ENCODE measurements around the gene KAZN.

KAZN gene

DNA sequence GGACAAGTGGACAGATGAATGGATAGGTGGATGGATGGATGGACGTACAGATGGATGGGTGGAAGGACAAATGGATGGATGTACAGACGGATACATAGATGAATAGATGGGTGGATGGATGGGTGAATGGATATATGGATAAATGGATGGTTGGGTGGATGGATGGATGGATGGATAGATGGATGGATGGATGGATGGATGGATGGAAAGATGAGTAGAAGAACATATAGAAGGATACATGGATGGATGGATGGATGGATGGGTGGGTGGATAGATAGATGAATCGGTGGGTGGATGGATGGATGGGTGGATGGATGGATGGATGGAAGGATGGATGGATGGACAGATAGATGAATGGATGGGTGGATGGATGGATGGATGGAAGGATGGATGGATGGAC, 274.3 kb downstream of the KAZN start:
- in situ Hi-C loops (cut with HindIII; ENCODE audit: low sequenced_read_pairs) = no loop called here
- TF ChIP-seq, protein P1, sequence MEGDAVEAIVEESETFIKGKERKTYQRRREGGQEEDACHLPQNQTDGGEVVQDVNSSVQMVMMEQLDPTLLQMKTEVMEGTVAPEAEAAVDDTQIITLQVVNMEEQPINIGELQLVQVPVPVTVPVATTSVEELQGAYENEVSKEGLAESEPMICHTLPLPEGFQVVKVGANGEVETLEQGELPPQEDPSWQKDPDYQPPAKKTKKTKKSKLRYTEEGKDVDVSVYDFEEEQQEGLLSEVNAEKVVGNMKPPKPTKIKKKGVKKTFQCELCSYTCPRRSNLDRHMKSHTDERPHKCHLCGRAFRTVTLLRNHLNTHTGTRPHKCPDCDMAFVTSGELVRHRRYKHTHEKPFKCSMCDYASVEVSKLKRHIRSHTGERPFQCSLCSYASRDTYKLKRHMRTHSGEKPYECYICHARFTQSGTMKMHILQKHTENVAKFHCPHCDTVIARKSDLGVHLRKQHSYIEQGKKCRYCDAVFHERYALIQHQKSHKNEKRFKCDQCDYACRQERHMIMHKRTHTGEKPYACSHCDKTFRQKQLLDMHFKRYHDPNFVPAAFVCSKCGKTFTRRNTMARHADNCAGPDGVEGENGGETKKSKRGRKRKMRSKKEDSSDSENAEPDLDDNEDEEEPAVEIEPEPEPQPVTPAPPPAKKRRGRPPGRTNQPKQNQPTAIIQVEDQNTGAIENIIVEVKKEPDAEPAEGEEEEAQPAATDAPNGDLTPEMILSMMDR (IDR thresholded peaks at IDR 0.05; ENCODE audit: low read depth, low read length, missing control alignments) = no peak
- DNase-seq (ENCODE audit: low read depth) = no peak
- no peak overlapping the region for H3K4me3 ChIP-seq (ENCODE audit: low read depth, low read length)

DNA sequence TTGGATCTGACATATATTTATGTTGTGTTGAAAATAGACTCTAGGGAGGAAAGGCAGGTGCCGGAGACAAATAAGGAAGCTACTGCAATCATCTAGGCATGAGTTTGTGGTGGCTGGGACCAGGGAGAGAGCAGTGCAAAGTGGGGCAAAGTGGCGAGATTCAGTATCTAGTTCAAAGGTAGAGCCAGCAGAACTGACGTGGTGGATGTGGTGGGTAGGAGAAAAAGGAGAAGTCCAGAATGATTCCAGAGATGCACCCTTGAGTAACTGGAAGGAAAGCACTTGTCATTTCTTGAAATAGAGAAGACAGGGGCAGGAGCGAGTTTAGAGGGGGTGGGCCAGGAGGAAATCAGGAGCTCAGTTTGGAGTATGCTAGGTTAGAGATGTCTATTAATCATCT, 275.2 kb downstream of the KAZN start:
- in situ Hi-C loops (cut with HindIII; ENCODE audit: low sequenced_read_pairs) = no loop called here
- no peak overlapping the region for H3K4me3 ChIP-seq (ENCODE audit: low read depth, low read length)
- no peak for DNase-seq (ENCODE audit: low read depth)
- TF ChIP-seq, protein P1 (IDR thresholded peaks at IDR 0.05; ENCODE audit: low read depth, low read length, missing control alignments) = no peak

DNA sequence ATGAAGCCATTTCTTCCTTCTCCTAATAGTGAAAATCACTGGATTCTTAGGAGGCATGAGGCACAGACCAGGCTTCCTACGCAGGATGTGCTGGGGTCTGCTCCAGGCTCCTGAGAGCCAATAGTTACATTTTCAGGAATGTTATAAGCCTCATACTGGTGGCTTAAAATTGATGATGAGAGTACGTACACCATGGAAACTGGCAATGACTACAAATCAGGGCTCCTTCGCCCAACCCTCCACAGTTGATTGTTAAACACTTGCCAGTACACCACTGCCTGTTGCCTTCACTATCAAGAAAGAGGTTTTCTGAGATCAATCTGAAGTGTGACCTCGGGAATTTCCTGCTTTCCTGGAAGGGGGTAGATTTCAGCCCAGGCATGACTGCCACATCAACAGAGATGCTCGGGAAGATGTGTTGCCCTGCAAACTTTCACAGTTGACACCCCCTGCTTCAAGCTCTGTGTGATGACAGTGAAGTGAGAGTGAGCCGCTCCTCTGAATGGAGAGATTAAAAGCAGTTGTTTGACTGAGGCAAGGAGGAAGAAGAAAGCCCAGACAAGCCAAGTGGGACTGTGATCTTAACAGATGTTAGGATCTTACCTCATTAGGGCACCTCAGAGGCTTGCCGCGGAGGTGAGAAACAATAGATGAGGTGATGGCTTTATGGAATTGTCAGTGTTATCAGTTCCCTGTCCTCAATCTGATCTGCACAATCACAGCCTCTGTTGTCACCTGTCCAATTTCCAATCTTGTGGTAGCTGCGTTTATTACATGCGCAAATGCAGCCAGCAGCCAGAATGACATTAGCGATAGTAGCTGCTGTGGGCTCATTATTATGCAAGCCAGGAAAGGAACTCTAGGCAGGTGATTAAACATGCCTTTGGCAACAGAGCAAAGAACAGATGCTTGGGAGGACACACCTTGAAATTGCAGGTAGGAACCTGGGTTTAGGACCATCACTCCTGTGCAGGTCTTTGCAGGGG, 277.3 kb downstream of the KAZN start:
- no peak for DNase-seq (ENCODE audit: low read depth)
- TF ChIP-seq, protein P1 (IDR thresholded peaks at IDR 0.05; ENCODE audit: low read depth, low read length, missing control alignments) = no peak
- in situ Hi-C loops (cut with HindIII; ENCODE audit: low sequenced_read_pairs) = no loop called here
- H3K4me3 ChIP-seq (ENCODE audit: low read depth, low read length) = no peak overlapping the region

DNA sequence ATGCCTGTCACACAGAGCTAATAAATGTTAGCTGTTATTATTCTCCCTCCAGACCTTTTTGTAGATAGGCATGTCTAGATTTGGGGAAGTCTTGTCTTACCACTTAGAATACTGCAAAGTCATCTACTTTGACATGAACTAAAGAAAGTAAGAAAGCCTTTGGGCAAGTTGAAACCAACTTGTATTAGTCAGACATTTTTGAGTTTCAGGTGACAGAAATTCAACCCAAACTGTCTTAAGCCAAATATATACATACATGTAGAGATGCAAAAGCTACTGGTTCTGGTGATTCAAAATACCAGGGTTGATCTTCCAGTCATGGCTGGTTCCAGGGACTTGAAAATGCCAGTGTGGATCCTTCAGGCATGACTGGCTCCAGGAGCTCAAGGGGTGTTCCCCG, 278.3 kb downstream of the KAZN start:
- in situ Hi-C loops (cut with HindIII; ENCODE audit: low sequenced_read_pairs) = no loop called here
- DNase-seq (ENCODE audit: low read depth) = no peak
- no peak overlapping the region for H3K4me3 ChIP-seq (ENCODE audit: low read depth, low read length)
- TF ChIP-seq, protein P1 (IDR thresholded peaks at IDR 0.05; ENCODE audit: low read depth, low read length, missing control alignments) = no peak

DNA sequence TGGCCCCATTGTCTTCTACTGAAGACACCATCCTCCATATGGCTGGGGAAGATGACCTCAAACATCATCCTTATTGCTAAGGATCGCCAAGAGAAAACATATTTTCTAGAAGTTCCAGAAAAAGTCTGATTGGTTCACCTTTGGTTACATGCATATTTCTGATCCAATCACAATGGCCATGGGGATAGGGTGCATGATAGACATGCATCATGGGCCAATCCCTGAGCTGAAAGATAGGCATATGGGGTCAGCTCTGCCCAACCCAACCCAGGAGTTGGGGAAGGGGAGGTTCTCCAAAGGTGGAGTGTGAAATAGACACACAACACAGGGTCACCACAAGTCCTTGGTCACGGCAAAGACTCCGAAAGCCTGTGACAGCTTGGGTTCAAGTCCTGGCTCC, 278.7 kb downstream of the KAZN start:
- in situ Hi-C loops (cut with HindIII; ENCODE audit: low sequenced_read_pairs) = no loop called here
- H3K4me3 ChIP-seq (ENCODE audit: low read depth, low read length) = no peak overlapping the region
- TF ChIP-seq, protein P1 (IDR thresholded peaks at IDR 0.05; ENCODE audit: low read depth, low read length, missing control alignments) = no peak

DNA sequence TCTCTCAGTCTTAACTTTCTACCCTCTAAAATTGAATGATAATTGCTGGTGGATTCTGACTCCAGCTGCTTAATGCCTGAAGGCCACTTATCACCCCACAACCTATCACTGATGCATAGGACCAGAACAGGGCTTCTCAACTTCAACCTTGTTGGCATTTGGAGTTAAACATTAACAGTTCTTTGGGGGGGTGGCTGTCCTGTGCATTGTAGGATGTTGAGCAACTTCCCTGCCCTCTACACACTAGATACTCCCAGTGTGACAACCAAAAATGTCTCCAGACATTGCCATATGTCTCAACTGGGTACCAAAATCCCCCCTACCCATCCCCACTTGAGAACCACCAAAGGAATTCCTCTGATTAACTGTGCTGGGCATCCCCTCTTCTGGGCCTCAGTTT, 279.6 kb downstream of the KAZN start:
- in situ Hi-C loops (cut with HindIII; ENCODE audit: low sequenced_read_pairs) = no loop called here

More for the DNA sequence above, 278.7 kb downstream of the KAZN start:
- no peak for DNase-seq (ENCODE audit: low read depth)

More for the DNA sequence above, 279.6 kb downstream of the KAZN start:
- DNase-seq (ENCODE audit: low read depth) = no peak
- TF ChIP-seq, protein P1 (IDR thresholded peaks at IDR 0.05; ENCODE audit: low read depth, low read length, missing control alignments) = no peak
- H3K4me3 ChIP-seq (ENCODE audit: low read depth, low read length) = no peak overlapping the region

Measured in astrocyte of the cerebellum (primary cell).